HG02623 (cell line): ENCODE results near the gene TEX54.
"Not testable (repeated sequence)": the region's sequence is repeated elsewhere in the genome, so short reads cannot be mapped to it uniquely, and the experiment has no call there.

Experiments used
- ATAC-seq: cut with Tn5 transposase; IDR thresholded peaks from one replicate; pipeline ENCODE4 v1.9.1; 2021; ENCODE audit warnings: moderate library complexity; ENCODE audit not compliant: unreplicated experiment

TEX54 gene

DNA sequence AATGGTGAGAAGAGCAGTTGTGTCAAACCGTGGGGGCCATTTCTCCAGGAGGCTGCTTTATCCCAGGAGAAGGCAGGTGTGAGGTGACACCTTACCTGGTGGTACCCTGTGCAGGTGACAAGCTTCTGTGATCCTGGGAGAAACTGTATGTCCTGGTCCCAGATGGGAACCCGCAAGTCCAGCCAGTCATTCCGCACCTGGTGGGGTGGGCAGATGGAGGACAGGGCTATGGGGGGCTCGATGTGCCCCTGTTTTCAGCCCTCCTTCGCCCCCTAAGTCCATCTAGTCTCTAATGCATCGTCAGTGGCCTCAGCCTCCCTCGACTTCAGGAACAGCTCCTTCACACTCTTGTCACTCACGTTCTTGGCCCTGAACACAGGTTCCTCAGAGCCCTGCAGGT lies 2.7 kb upstream of the TEX54 start:
- no peak for ATAC-seq

DNA sequence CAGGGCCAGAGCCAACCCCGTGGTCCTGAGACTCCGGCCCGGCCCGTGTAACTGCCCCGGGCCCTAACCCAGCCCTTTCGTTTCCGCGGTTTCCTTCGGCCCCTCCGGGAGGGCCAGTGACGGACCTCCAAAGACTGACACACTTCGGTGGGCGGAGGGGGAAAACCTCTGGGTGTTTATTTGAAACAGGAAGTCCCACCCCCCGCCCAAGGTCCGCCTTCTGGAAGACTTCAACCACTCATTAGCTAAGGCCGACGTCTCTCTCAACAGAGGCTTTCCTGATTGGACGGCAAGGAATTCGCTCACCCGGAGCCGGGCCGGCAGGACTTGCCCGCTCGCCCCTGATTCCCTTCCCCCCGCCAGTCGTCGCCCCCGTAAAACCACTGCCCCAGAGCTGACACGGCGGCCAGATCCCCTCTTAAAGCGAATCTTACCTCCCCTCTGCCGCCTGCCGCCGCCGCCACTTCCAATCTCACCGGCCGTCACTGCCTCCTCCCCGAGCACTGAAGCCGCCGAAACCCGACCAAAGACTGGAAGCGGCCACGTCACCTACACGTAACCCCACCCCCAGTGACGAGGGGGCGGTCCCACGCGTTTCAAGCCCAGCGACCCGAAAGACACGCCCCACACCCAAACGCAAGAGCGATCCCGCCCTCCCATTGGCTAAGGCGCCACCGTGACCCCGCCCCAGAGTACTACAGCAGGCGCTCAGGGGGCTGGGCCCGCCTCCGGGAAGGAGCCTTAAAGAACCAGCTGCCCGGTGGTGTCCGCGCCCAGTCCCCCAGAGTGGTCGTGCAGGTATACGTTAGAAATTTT lies 913 bp downstream of the TEX54 start, which contains the start of gene STX5:
STX5 (minus strand) TSS at position 532 of the 816 bp plus-strand sequence. CDS start 808 bp downstream, outside the sequence.
- peak; percentile 72 for ATAC-seq

DNA sequence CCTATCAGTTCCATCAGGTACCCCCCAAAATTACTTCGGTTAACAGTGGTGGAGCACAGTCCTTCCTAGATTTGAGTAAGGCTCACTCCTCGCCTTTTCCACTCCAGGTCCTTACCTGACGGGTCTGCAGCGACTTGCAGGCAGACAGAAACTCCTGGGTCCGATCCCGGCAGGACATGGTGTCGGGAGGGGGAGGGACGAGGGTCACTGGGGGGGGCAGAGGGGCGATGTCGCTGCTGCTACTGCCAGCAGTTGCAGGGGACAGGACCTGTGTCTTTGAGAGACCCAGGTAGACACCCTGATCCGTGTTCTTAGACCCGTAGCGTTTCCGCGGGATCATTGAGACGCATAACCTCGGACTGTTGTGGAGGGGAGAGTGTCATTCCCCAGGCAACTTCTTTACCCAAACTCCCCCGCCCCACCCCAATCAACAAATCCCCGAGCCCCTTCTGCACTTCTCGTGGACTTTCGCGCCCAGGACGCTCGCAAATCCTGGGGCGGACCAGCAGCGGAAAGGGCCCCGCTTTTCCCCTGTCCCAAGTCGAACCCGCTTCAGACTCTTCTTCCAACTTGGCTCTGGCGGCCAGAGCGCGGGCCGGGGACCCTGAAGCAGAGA lies 1.6 kb downstream of the TEX54 start:
- no peak for ATAC-seq

DNA sequence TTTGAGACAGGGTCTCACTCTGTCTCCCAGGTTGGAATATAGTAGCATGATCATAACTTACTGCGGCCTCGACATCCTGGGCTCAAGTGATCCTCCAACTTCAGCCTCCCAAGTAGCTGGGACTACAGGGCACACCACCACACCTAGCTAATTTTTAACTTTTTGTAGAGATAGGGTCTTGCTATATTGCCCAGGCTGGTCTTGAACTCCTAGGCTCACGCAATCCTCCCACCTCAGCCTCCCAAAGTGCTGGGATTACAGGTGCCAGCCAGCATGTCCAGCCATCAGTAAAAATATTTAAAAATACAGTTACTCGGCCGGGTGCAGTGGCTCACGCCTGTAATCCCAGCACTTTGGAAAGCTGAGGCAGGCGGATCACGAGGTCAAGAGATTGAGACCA lies 4.5 kb downstream of the TEX54 start:
- not testable (repeated sequence) for ATAC-seq

DNA sequence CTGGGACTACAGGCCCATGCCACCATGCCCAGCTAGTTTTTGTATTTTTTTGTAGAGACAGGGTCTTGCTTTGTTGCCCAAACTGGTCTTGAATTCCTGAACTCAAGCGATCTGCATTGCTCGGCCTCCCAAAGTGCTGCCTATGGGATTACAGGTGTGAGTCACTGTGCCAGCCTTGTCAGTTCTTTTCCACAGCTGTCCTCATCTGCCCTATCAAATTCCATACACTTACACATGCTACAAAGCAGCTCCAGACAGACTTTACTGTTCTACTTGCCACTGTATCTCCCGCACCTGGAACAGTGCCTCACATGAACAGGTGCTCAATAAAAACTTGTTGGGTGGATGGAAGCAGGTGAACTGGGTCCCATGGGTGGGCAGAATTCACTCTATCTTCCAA lies 9.0 kb downstream of the TEX54 start:
- ATAC-seq: no peak

DNA sequence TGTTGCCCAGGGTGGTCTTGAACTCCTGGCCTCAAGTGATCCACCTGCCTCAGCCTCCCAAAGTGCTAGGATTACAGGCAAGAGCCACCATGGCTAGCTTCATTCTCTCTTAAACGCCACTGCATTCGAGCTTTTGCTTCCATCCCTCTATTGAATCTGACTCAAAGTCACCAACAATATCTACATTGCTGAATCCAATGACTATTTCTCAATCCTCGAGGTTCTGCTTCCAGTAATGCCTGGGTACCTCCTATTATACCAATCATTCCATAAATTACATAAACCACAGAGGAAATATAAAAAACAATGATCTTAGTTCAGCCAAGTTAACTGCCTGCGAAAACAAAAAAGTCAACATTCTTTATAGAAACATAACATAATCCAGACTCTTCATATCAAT lies 15.5 kb downstream of the TEX54 start:
- ATAC-seq: no peak

DNA sequence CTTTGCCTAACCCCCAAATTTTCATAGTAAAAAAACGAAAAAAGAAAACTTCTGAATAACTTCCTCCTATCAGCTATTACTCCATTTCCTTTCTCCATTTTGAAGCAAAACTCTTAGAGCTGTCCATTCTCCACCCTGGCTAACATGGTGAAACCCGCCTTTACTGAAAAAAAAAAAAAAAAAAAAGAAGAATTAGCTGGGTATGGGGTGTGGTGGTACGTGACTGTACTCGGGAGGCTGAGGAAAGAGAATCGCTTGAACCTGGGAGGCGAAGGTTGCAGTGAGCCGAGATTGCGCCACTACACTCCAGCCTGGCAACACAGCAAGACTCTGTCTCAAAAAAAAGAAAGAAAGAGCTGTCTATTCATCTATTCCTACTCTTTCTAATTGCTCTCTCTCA lies 16.1 kb downstream of the TEX54 start:
- no peak for ATAC-seq

DNA sequence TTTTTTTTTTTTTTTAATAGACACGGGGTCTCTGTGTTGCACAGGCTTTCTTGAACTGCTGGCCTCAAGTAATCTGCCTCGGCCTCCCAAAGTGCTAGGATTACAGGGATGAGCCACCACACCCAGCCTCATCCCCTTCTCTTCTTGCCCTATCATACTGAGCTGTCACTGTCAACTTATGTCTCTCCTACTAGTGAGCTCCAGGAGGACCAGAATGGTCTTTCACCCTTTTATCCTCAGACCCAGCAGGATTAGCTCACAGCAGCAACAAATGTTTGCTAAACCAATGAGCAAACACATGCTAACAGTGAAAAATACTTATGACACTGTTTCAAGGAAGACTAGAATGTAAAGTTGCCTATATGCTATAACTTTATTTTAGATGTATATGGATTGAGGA lies 21.0 kb downstream of the TEX54 start:
- ATAC-seq: no peak

DNA sequence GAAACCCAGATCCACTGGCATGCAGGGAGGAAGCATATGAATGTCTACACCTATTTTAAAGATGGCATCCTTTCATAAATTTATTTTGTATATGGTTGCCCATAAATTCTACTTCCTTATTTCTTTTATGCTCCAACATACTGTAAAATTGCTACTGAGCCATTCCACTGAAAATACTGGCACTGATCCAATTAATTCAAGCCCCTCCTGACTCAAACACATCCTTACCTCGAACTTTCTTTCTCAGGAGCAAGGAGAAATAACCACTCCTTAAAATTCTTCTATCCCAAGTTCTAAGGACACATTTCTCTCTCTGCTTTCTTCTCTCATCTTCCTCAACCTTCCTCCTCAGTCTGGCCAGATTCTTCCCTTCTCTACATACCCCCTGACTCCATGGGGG lies 21.9 kb downstream of the TEX54 start:
- no peak for ATAC-seq

DNA sequence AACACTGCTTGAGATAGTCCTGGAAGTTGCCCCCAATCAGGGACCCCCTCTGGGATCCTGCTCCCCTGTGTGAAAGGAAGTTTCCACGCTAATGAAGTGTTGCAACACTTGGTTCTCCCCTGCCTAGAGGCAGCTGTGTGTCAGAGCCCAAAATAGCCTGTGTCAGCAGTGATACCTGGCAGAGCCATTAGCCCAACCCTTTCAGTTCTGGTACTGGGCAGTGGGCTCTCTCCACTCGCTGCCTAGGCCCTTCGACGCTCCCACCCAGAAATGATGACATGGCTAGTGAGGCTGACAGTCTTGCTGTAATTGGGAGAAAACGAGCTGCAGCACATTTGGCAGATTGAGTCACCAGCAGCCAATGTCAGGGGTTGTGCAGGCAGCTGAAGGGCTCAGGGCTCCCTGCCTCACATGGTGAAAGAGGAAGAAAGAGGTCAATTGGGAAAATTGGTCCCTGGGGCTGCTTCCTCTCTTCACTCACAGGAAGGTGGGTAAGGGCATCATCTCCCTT lies 26.0 kb downstream of the TEX54 start:
- ATAC-seq: no peak

DNA sequence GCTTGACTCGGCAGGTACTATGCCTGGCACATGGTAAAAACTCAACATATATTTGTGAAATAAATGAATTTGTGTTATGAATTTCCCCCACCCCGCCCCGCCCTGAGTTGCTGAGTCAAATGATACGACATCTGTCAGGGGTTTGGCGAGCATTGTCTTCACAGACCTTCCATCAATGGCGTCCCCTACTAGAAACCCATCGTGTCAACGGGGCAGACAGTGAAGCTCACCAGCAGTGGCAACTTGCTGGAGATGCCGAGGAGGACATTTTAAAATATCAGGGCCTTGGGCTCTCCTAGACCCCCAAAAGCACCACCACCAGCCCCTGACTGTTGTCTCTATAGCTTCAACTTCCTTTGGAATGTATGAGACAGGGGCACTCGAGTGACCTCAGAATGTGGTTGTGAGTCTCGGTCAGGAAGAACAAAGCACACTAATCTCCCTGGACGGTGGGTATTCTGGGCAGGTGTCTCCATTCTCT lies 26.6 kb downstream of the TEX54 start:
- ATAC-seq: no peak

DNA sequence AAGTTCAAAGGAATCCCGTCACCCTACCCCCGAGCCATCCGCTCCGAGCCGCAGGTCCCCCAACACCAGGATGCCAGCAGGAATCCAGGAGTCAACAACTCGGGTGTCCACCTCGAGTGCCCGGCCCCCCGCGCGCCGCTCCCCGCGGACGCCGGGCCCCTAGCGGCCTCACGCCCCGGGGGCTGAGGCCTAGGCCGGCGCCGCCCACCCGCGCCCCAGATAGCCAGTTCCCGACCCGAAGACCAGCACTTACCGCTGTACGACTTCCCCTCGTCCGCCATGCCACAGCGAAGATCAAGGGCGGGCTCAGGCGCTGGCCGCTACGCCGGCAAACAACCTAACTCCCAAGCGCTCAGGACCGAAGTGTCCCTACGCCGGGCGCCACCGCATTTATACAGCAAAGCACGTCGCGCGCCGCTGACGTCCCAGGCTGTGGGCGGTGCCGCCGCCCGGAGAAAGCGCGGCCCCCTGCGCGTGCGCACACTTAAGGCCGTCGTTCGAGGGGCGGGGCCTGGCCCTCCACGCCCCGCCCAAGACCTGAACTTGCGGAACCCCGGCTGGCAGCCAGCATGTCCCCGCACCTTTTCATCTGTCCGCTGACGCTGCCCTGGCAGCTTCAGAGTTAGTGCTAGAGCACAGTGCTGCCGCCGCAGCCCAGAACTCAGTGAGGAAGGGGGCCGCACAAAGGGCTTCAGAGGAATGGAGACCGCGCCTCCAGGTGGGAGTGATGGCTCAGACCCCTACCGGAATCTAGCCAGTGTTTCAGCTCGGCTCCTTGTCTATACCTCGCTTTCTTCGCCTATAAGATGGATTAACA lies 27.4 kb downstream of the TEX54 start, which contains the start of gene NXF1:
NXF1 (minus strand) TSS at position 365 of the 817 bp plus-strand sequence; CDS start at position 281, 84 bp downstream.
- peak; percentile 86 for ATAC-seq

DNA sequence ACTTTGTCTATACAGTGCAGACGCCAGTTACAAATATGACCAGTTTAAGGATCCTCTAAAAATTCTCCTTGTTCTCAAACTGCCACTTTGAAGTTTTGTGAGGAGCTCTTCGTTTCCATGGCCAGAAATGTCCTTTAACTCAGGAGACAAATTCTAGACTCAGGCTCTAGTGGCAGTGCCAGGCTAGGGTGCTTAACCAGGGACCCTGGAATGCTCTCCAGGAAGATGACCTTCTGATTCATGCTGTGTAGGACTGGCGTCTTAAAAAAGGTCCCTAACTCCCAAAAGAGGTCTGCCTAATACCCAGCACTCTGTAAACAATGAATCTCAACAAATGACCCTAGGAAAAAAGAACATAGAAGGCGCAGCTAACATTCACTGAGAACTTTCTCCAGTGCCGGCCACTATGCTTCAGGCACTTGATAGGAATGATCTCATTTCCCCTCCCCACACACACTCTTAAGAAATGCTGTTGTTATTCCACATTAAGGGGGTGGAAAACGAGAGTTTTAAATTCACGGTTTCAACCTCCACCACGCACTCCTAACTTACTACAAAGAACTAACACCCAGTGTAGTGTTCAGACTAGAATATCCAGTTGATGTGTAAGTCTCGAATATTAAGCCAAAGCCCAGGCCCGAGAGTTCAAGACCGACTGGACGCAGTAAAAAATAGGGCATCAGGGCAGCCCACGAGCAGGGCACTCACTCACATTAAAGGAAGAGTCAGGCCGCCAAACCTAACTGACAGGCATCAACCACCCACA lies 28.1 kb downstream of the TEX54 start:
- ATAC-seq: no peak

DNA sequence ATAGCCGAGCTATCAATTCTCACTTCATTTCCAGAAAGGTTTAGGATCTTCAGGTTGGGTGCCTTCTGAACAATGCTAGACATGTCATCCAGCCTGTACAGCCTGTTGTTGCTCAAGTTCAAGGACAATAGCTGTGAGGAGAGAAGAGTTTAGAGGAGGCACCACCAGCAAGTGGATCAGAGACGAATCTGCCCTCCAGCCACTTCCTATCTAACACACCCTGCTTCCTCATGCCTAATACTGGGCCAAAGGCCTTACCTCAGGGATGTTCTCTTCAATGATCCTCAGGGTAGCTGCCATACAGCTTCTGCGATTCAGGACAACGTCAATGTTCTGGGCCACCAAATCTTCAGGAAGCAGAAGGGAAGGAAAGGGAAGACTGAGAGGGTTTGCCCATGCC lies 31.6 kb downstream of the TEX54 start:
- no peak for ATAC-seq

DNA sequence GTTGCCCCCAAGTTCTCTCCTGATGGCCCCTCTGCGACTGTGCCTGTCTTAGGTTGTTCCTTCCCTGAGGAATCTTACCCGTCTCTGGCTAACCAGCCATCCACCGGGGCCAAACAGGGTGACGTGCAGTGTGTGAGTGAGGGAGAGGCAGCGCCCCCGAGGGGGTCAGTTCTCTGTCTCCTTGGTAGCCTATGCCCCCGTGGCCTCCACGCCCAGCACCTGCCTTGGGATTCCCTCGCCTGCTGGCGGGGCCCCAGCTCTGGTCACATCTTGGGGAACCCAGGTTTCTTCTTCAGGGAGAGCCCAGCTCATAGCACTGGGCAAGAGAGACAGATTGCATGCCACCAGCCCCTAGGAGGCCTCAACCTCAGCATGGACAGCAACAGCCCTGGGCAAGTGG lies 33.2 kb downstream of the TEX54 start:
- no peak for ATAC-seq

DNA sequence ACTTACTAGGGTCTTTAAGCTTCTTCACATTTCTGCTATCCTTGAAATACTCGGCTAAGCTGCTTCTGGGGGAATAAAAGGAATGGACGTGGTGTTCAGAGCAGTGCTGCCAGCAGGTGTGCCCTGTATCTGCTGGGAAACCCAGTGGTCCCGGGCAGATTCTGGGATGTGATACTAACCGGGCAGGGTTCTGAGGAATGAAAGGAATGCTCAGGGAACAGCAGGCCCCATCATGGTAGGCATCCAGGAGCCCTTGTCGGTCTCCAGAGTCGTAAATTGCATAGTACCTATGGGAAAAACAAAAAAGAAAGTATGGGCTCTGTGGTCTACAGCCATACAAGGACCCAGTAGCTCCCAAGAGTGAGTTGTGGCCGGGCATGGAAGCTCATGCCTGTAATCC lies 36.4 kb downstream of the TEX54 start:
- no peak for ATAC-seq

DNA sequence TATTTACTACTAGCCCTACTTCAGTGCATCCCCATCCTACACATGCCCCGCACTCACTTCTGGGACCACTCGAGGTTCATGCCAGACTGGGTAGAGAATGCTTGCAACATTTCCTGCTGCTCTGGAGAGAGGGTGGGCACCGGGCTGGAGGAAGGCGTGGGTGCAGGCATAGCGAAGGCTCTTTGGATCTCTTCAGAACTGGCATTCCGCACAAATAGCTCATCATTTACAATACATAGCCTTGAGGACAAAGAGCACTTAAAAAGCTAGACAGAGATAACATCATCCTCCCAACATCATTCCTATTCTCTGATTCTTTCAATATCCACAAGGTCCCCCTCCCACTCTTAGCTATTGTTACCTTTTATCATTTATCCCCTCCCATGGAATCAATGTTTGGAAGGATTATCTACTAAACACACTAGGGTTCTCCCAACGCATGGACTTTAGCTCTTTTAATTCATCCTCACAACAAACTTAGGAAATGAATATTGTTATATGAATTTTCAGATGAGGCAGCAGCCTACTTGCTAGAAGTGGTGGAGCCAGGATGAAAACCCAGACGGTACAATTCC lies 38.4 kb downstream of the TEX54 start:
- ATAC-seq: no peak

DNA sequence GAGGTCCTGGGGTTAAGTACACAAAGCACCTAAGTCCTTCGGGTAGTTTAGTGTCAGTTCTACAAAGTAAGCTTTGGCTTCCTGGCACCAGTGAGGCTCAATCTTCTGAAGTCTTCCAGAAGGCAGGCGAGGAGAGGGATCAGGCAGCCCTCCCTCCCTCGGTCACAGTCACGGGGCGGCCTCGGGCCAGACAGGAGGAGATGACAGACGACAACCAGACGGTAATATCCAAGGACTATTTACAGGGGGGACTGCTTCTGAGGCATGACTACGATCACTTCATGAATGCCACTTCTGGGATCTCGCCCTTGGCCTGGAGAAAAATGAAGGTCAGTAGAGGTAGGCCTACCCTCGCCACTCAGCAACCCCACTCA lies 40.5 kb downstream of the TEX54 start:
- no peak for ATAC-seq

DNA sequence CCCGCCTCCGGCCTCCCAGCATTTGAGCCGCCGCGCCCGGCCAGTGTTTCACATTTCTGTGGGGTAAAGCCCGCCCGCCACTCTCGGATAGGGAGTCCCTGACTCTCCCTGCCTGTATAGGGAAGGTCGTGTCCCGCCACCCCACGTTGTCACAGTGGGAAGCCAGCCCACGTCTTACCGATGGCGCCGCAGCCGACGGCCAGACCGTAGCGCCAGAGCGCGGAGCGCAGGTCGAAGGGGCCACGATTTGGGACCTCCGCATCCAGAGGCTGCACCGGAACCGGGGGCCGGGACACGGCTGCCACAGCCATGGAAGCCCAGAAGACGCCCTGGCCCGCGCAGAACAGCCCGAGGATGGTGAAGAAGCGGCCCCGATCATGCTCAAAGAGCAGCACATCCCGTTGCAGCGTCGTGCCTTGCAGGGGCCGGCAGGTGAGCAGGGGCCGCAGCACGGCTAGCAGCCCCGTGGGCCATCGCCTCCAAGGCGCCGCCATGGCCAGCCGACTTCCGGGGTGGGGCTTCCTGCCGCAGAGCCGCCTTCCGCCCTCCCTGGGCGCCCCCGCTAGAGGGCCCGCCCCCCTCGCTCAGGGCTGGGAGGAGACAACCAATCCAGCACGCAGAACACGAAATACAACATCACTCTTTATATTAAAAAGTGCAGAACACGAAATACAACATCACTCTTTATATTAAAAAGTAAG lies 41.0 kb downstream of the TEX54 start, which contains the start of gene TMEM223:
TMEM223 (minus strand) TSS at position 506 of the 701 bp plus-strand sequence; CDS start at position 494, 12 bp downstream.
- ATAC-seq: peak; percentile 59
